Activated CD4-positive, alpha-beta T cell treated with anti-CD3 and anti-CD28 coated beads for 36 hours (primary cell): ENCODE measurements around the gene NT5C. TPM values are rescaled to one million over a fixed set of nuclear protein-coding genes. Genes with fewer than 3 reads are reported as not detected.
A peak's percentile ranks its signal among the peaks of the same experiment; 100 is the strongest.

Source experiments
- ATAC-seq: fragments of 200-7000 bp; cut with Tn5 transposase; one replicate; pipeline ENCODE4 v1.10.0; 2021; ENCODE audit warnings: mild to moderate bottlenecking, moderate library complexity
- CTCF ChIA-PET: fragments of 350-600 bp; sonication (Branson Sonifier 250); formaldehyde crosslinking; loops from one replicate; lab custom pipeline; 2021; ENCODE audit warnings: antibody characterized with exemption; lab: Charles Lee
- POLR2A ChIA-PET: fragments of 350-600 bp; sonication (Branson Sonifier 250); formaldehyde crosslinking; loops from one replicate; lab custom pipeline; 2021; ENCODE audit warnings: antibody characterized with exemption, inconsistent platforms; lab: Charles Lee
- DNase-seq: peaks from one replicate; pipeline ENCODE4 v3.0.0-alpha.2; 2020
- H3K27ac Mint-ChIP-seq: one replicate; pipeline ENCODE4 v1.8.0; 2021; ENCODE audit warnings: mixed read lengths
- H3K27me3 Mint-ChIP-seq: one replicate; pipeline ENCODE4 v1.8.0; 2021; ENCODE audit warnings: mixed read lengths
- H3K36me3 Mint-ChIP-seq: one replicate; pipeline ENCODE4 v1.8.0; 2021; ENCODE audit warnings: low read depth, mixed read lengths
- H3K4me1 Mint-ChIP-seq: one replicate; pipeline ENCODE4 v1.8.0; 2021; ENCODE audit warnings: mixed read lengths
- H3K4me3 Mint-ChIP-seq: one replicate; pipeline ENCODE4 v1.8.0; 2021; ENCODE audit warnings: mild to moderate bottlenecking, moderate library complexity, mixed read lengths
- H3K9me3 Mint-ChIP-seq: one replicate; pipeline ENCODE4 v1.8.0; 2021; ENCODE audit warnings: low read depth, mixed read lengths
- intact Hi-C, 2 experiments: fragments of 100-400 bp; cut with DNase I in 1 of 2; cut with micrococcal nuclease in 1 of 2; formaldehyde crosslinking; loops; one replicate each; pipeline versions ENCODE4 v1.14.2 to v1.15.1; 2022 to 2024; cut with DNase I, micrococcal nuclease
- total RNA-seq, 2 experiments: library from RNA; stranded (reverse); gene quantifications; one replicate each; pipeline ENCODE4 v1.2.3, GENCODE V29; 2021

The NT5C gene
- total RNA-seq, 2 experiments from 2014 or later: 51.7 to 61.5 TPM

DNA sequence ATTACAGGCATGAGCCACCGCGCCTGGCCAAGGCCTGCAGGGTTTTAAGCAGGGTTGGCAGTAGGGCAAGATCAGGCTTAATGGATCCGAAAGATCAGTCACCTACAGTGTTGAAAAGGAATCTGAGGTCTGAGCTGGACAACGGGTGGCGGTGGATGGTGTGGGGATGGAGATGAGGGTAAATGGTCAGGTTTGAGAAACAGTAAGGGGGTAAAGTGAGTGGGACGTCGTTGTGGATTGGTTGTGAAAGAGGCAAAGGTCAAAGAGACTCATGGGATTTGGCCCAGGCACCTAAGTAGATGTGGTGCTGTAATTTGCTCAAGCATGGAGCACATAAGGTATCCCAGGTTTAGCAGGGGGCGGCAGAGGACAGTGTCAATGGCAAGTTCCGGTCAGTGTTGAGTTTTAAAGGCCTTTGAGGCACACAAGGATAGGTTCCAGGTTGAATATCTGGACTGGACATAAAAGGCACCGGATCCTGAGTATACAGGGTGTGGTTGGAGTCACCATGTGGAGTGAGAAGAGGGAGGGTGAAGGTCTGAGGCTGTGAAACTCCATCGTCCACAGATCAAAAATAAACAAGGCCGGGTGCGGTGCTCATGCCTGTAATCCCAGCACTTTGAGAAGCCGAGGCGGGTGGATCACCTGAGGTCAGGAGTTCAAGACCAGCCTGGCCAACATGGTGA is 44.9 kb downstream of the NT5C start:
- no peaks in the 10 kb centered on the region for H3K36me3 Mint-ChIP-seq
- H3K9me3 Mint-ChIP-seq: no peaks in the 10 kb centered on the region
- peaks cover 49% of the 10 kb centered on the region for H3K4me1 Mint-ChIP-seq
- POLR2A ChIA-PET: no interaction called here
- H3K4me3 Mint-ChIP-seq: peak overlapping the region; percentile 71
- H3K27me3 Mint-ChIP-seq: no peaks in the 10 kb centered on the region
- DNase-seq (no peak), ATAC-seq (no peak)
- CTCF ChIA-PET: interaction anchor here (0.7 to 1.4 kb wide), 3 partner anchors 23 to 124 kb away, joined by 3 to 6 read pairs (median 3); no protein-coding TSS in a partner anchor
- peak overlapping the region; percentile 73 for H3K27ac Mint-ChIP-seq
- intact Hi-C loops: loop anchor here in 1 of 2 experiments (2.0 kb wide), 1 partner anchor 52 kb away; no protein-coding TSS in a partner anchor

DNA sequence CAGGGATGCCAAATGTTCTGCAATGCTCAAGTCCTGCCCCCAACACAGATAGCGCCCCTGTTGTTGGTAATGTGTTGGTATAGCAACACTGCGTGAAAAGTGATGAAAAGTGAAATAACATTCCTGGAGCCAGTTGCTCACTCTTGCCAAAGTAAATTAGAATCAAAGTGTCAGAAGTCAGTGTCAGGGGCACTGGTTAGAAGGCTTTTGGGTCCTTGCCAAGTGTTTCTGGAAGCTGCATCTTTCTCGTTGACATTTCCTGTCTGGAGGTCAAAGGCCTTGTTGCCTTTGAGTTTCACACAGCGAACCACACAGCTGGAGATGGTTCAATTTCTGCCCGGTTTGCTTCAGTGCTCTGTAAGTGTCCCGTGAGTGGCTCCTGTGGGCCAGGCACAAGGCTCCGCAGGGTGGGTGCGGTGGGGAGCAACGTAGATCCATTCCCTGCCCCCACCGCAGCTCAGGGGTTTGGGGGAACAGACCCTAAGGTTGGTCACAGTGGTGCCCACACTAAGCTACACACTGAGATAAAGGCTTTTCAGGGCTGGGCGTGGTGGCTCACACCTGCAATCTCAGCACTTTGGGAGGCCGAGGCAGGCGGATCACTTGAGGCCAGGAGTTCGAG is 47.4 kb downstream of the NT5C start:
- no peak for ATAC-seq
- Mint-ChIP-seq H3K27me3 (no peaks in the 10 kb centered on the region), H3K4me3 (no peak overlapping the region), H3K4me1 (peaks cover 47% of the 10 kb centered on the region), H3K9me3 (no peaks in the 10 kb centered on the region), H3K27ac (no peak overlapping the region), H3K36me3 (no peaks in the 10 kb centered on the region)
- intact Hi-C loops: no loop called here
- DNase-seq: peak; percentile 27
- ChIA-PET CTCF (interaction anchor here (0.6 to 1.5 kb wide), 6 partner anchors 26 to 257 kb away, joined by 3 to 5 read pairs (median 4); no protein-coding TSS in a partner anchor), POLR2A (no interaction called here)

GRCh38 chr17:75082683-75083082 is 48.9 kb downstream of the NT5C start:
- H3K4me3 Mint-ChIP-seq: no peak overlapping the region
- no peaks in the 10 kb centered on the region for H3K9me3 Mint-ChIP-seq
- DNase-seq (no peak), ATAC-seq (no peak)
- no peak overlapping the region for H3K27ac Mint-ChIP-seq
- no peaks in the 10 kb centered on the region for H3K36me3 Mint-ChIP-seq
- no peaks in the 10 kb centered on the region for H3K27me3 Mint-ChIP-seq
- intact Hi-C loops: no loop called here
- ChIA-PET CTCF (interaction anchor here (0.9 kb wide), 1 partner anchor 121 kb away, joined by 3 read pairs; no protein-coding TSS in a partner anchor), POLR2A (interaction anchor here (0.5 kb wide), 1 partner anchor 9 kb away, joined by 3 read pairs; no protein-coding TSS in a partner anchor)
- peaks cover 49% of the 10 kb centered on the region for H3K4me1 Mint-ChIP-seq

DNA sequence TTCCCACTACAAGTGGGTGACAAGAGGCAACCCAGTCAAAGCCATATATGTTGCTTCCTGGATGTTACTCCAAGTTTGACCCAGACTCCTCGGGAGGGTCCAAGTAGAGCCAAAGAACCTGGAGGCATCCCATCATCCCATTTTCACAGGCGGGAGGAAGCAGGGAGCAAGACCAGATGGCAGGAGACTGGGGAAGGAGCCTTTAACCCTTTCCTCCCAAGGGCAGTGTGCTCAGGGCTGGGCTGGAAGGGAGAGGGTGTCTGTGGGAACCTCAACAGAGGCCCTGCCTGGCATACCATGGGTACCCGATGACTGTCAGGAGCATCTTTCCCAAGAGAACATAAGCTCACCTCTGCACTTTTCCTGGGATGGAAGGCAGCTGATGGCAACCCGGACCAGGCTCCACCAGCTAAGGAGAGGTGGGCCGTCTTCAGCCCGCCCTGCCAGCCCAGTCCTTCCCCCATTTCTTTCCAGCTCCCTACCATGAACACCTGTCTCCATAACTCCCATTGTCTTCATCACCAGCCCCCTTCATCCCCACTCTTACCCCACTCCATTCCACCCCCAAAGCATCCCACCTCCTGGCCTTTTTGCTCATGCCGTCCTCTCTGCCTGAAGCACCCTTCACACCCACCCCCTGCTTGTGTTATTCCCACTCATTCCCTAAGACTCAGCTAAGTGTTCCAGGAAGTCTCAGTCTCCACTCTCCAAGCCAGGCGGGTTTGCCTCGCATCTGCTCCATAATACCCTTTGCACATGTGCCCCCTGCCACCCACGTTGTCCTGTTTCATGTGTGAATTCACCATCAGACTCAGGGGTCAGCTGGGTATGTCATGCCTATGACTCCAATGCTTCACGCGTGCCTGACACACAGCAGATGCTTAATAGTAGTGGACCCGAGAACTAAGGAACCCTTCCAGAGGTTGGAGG is 49.7 kb downstream of the NT5C start:
- no peak overlapping the region for H3K27ac Mint-ChIP-seq
- DNase-seq (no peak), ATAC-seq (no peak)
- no peaks in the 10 kb centered on the region for H3K9me3 Mint-ChIP-seq
- no peak overlapping the region for H3K4me3 Mint-ChIP-seq
- H3K4me1 Mint-ChIP-seq: peaks cover 48% of the 10 kb centered on the region
- ChIA-PET CTCF (interaction anchor here (0.6 to 1.5 kb wide), 6 partner anchors 9 to 165 kb away, joined by 3 to 6 read pairs (median 4); no protein-coding TSS in a partner anchor), POLR2A (interaction anchor here (0.5 kb wide), 1 partner anchor 10 kb away, joined by 3 read pairs; no protein-coding TSS in a partner anchor)
- intact Hi-C loops: no loop called here
- no peaks in the 10 kb centered on the region for H3K36me3 Mint-ChIP-seq
- no peaks in the 10 kb centered on the region for H3K27me3 Mint-ChIP-seq

Other genes with a start within 250 kb of the NT5C start
- not detected for gene FADS6, start 238.1 kb downstream of the NT5C start, total RNA-seq
- gene USH1G, start 208.5 kb downstream of the NT5C start, total RNA-seq: not detected
- gene OTOP2, start 207.5 kb downstream of the NT5C start, total RNA-seq: not detected
- not detected for gene OTOP3, start 195.8 kb downstream of the NT5C start, total RNA-seq
- 1 to 10 TPM; 1.6 TPM for gene HID1, start 159.0 kb downstream of the NT5C start, total RNA-seq
- under 1 TPM; 0.89 to 0.91 TPM for gene CDR2L, start 144.1 kb downstream of the NT5C start, total RNA-seq
- gene MRPL58, start 119.1 kb downstream of the NT5C start, total RNA-seq: 10 to 100 TPM; 64.6 to 66.5 TPM
- gene ATP5PD, start 84.8 kb downstream of the NT5C start, total RNA-seq: 100 to 1,000 TPM; 194 to 237 TPM
- 10 to 100 TPM; 15.3 to 16.7 TPM for gene KCTD2, start 84.5 kb downstream of the NT5C start, total RNA-seq
- 1 to 10 TPM; 6.0 to 6.5 TPM for gene SLC16A5, start 43.8 kb downstream of the NT5C start, total RNA-seq
- 1 to 10 TPM; 6.7 to 7.7 TPM for gene ARMC7, start 21.8 kb downstream of the NT5C start, total RNA-seq
- gene JPT1, start 22.8 kb upstream of the NT5C start, total RNA-seq: 100 to 1,000 TPM; 234 to 238 TPM
- gene SUMO2, start 51.2 kb upstream of the NT5C start, total RNA-seq: 100 to 1,000 TPM; 594 to 727 TPM
- gene NUP85, start 73.9 kb upstream of the NT5C start, total RNA-seq: 100 to 1,000 TPM; 130 to 160 TPM
- gene GGA3, start 129.9 kb upstream of the NT5C start, total RNA-seq: 10 to 100 TPM; 72.9 to 76.7 TPM
- 10 to 100 TPM; 51.4 to 63.8 TPM for gene MRPS7, start 130.1 kb upstream of the NT5C start, total RNA-seq
- 10 to 100 TPM; 39.0 to 39.1 TPM for gene MIF4GD, start 139.5 kb upstream of the NT5C start, total RNA-seq
- gene SLC25A19, start 157.7 kb upstream of the NT5C start, total RNA-seq: 10 to 100 TPM; 67.8 to 79.7 TPM